HG03469 (cell line): ENCODE results near the gene TNFRSF14.
"Not testable (repeated sequence)": the region's sequence is repeated elsewhere in the genome, so short reads cannot be mapped to it uniquely, and the experiment has no call there.

Experiments
- ATAC-seq: cut with Tn5 transposase; IDR thresholded peaks from one replicate; pipeline ENCODE4 v1.9.1; 2021; ENCODE audit warnings: mild to moderate bottlenecking, moderate library complexity, moderate number of reproducible peaks; ENCODE audit not compliant: unreplicated experiment

Gene TNFRSF14

DNA sequence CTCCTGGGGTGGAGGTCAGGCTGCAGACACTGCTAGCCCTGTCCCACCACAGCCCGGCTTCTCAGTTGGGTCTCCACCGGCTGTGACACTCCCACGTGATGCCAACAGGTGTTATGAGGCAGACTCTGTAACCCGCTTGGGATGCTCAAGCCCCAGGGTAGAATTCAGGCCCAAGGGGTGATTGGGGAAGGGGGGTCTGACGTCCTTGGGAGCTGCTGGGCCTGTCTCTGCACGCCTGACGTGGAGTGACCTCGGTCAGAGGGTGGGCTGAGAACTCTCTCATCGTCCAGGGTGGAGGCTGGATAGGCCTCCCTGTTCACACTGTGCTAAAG, 18.4 kb upstream of the TNFRSF14 start:
- ATAC-seq, result no peak

DNA sequence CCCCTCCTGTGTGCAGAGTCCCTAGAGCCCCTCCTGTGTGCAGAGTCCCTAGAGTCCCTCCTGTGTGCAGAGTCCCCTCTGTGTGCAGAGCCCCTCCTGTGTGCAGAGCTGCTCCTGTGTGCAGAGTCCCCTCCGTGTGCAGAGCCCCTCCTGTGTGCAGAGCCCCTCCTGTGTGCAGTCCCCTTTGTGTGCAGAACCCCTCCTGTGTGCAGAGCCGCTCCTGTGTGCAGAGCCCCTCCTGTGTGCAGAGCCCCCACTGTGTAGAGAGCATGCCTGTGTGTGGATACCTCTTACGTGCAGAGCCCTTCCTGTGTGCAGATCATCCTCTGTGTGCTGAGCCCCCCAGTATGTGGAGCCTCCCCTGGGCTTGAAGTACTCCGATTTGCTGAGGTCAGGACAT, 17.8 kb upstream of the TNFRSF14 start:
- no peak for ATAC-seq

DNA sequence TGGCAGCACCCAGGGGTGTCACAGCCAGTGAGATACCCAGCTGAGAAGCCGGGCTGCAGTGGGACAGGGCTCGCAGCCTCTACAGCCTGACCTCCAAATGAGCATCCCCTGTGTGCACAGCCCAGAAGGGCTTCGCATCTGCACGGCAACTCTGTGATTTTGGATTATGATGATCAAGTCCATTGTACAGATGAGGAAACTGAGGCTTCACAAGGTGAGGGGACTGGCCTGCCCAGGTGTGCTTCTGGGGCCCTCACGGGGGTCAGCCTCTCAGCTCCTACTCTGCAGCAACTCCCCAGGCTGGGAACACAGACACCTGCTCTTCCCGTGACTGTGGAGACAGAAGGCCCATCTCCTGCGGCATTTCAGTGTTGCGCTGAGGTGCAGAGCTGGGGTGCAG, 17.3 kb upstream of the TNFRSF14 start:
- no peak for ATAC-seq

DNA sequence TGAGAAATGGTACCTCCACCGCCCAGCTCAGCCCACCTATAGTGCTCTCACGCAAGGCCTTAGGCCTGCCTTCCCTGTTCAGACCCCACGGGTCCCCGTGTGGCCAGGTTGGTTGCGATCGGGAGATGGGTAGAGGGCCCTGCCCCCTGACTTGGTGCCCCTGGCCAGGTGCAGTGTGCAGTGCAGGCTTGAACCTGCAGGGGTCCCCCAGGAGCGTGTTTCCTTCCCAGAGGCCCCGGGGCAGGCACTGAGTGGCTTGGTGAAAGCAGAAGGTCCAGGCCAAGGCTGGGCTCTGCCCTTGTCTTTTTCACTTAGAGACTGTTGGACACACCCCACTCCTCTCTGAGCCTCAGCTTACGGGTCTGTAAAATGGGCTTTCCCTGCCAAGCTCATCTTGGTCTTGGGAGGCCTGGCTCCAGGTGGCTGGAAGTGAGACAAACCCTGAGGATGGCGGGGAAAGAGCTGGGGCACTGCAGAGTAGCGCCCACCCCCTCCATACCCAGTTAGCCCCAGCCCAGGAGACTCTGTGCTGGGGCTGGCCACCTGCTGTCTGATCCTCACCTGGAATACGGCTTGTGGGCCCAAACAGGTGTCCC, 16.8 kb upstream of the TNFRSF14 start:
- ATAC-seq, result no peak

DNA sequence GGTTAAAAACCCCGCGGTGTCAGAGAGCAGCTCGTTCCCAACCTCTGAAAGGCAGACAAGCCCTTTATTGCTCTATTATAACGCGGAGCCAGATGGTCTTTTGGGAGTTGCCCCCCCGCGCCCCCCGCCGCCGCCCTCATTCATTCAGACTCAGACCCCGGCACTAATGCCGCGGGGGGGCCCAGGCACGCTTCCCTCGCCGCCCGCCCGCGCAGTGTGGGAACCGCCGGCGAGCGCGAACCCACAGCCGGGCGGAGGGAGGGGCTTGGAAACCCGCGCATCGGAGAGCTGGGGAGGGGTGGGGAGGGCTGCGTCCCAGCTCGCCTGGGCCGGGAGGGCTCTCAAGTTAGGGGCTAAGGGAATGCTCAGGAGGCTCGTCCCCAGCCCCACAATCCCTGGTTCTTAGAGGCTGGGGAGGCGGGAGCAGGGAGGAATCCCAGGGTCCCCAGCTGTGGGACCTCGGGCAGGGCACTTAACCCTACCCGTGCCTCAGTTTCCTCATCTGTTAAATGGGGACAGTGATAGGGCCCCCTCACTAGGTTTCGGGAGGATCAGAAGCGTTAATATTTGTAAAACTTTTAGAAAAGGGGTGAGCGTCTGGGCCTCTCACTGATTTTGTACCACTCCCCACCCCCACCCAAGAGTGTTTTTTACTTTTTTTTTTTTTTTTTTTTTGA, 15.2 kb upstream of the TNFRSF14 start:
- ATAC-seq, result no peak

DNA sequence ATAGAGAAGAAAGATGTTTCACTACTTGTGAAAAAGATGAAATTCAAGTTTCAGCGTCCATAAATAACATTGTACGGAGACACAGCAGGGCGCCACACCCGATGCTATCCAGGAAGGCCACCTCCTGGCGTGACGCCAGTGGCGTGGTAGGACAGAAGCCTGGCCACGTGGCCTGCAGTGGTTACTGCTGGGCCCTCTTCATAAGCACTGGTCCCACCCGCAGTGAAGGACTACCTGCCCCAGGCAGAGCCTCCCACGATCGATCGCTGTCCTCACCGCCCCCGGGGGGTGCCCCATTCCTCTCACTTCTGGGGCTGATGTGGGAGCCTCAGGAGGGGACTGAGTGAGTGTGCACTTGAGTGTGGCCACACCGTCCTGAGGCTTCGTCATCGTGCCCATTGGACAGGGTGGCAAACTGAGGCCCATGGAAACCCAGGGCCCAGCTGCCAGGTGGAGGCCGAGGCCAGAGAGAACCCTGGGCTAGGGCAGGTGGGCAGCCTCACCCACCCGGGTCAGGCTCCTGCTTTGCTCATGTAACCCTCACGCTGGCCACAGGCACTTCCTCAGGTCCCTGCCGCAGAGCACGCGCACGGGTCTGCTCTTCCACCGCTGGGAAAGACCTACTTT, 14.4 kb upstream of the TNFRSF14 start:
- no peak for ATAC-seq

DNA sequence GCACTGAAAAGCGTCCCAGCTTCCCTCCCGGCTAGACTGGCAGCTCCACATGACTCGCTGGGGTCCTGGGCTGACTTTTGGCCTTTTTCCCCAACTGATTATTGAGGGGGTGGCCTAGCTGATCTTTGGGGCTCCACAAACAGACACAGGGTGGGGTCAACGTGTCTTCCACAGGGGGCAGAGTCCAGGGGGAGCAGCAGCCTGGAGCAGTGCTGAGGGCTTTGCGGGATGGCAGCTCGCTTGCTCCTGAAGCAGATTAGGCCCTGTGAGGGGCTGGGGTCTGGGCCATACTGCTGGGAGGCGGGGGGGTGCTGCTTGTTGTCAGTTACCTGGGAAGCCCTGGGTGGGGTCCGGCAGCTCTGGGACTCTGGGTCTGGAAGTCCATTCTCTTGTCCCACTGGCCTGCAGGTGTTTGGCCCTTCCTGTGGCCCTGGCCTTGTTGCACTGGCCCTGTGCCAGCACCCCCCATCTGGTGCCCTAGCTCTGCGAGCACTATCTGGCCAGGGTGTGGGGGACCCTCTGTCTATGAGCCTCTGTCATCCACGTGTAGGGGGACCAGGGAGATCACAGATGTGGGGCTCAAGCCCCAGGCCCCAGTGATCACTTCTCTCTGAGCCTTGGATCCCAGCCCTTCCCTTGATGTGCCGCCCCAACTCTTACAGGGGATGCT, 13.8 kb upstream of the TNFRSF14 start:
- no peak for ATAC-seq

DNA sequence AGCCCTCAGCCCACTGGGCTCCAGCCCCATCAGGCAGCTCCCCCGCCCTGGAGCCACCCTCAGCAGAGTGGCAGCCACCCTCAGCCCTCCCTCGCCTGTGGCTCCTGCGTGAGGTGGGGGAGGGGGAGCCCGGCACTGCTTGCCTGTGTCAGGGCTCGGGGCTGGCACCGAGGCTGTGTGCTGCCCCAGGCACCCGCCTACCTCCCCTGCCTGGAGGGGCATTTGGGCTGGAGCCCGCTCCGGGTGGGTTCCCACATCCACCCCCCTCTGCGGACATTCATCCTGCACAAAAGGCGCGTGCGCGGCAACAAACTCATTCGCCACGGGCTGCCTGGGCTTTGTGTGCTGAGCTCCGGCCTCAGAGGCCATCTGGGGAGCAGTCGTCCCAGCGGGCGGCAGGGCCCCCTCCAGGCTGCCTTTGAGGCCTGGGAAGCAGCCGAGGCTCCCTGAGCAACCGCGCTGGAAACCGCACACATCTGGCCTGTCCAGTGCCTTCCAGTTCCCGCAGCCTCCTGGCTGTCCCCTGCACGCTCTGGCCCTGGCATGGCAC, 12.6 kb upstream of the TNFRSF14 start:
- ATAC-seq, result no peak

DNA sequence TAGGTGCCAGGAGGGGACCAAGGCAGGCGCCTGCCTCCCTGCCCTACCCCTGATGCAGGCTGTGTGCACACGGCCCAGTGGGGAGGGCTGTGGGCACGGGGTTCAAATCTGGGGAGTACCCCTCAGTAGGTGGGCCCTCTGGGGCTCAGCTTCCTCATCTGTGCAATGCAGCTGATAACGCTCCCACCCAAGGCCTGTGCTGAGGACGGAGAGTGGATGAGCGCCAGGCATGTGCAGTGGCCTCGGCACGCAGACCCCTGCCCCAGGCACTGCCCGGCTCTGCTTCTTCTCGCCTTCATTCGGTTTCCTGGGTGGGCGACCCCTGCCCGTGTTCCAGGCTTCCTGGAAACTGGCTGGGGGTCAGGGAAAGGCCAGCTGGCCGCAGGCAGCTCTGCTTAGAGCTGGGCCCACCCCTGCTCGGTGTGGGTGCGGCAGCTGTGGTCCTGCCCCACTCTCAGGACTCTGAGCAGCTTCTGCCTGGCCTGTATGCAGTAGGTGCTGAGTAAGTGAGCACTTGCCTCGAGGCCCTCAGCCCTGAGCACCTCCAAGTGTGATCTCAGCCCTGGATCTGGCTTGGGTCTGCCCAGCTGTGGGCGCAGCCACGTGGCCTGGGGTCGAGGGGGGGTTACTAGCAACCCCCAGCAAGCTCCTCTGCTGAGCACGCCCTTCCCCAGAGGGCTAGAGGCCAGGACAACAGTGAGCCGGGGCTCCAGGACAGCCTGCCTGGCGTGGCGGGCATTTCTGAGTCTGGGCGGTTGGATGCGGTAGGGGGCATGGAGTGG, 11.9 kb upstream of the TNFRSF14 start:
- ATAC-seq, result no peak

DNA sequence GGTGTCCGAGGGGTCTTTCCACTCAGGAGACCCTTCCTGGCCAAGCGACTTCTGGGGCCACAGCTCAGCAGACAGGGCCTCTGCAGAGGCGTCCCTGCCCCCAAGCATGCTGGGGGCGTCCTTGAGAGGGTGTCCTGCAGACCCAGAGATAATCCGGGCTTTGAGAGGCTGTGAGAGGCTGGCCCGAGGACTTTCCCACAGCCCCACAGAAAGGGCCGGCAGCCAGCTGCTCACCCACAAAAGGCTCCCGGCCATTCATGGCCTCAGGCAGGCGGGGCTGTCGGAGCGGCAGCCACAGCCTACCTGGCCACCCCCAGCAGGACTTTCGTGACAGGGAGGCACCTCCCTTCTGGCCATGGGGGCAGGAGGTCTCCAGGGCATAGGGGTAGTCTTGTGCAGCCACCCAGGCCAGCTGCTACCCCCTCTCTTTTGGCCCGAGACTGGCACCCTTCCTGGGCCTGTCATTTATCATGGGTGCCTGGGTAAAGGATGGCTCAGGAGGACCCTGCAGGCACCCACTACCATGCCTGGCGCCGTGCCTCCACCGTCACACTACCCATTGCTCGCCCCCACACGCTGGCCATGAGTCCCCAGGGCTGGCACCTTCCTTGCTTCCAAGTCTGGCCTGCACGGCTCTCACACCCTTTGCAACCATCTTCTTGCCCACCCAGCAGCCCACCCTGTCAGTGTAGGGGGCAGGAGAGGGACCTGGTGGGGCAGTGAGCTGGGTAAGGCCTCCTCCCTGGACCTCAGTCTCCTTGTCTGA, 11.1 kb upstream of the TNFRSF14 start:
- ATAC-seq, result no peak

DNA sequence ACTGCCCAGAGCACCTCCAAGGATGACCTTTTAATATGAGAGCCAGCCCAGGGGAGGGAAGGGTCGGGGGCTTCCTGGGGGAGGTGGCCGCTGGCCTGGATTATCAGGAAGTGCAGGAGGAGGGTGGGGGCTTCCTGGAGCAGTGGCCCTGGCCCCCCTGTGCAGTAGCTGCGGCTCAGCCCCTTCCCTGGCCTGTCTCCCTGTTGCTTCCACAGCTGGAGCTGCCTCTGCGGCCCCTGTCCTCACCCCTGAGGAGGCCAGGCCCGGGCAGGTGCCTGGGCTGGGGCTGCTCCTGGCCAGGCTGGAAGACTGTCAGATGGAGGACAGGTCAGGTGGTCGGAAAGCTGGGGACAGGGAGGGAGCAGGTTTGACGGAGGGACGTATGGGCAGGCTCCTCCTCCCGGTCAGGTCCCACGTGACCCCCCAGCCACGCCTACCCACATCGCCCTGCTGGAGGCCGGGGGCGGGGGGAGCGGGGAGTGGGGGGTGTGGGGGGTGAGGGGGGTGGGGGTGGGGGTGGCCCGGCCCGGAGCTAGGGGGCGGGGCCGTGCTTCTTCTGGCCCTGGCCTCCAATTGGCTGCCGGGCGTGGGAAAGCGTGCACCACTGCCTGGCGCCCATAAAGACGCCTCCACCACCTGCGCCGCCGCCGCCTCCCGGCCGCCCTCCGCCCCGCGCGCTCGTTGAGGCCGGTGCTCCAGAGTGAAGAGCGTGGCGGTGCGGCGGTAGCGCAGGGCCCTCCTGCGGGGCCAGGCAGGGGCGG, 10.2 kb upstream of the TNFRSF14 start:
- ATAC-seq, result no peak

DNA sequence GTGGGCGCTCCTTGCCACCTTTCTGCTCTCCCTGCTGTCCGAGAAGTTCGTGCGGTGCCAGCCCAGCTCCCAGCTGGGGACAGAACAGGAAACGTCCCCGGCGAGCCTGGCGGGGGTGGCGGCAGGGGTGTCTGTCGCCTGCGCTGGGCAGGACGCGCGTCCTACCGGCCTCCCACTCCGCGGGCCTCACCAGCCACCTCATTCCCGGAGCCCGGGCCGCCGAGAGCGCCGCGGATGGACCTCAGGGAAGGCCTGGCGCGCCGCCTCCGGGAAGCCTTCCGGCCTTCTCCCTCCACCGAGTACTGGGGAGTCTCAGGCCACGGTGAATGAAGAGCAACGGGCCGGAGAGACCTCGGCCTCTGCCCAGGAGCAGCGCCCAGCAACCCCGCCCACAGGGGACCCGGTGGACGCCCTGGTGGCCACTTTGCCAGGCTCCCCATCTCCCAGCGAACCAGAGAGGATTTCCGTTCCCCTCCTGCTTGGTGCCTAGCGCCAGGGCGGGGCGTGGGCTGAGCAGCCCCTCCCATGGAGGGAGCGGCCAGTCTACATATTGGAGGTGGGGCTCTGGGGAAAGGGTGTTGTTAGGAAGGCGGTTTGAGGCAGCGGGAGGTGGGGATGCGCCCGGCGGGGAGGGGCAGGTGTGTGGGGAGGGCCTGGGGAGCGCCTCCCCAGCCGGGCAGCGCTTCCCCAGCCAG, 9.5 kb upstream of the TNFRSF14 start:
- peak; percentile 24 for ATAC-seq

DNA sequence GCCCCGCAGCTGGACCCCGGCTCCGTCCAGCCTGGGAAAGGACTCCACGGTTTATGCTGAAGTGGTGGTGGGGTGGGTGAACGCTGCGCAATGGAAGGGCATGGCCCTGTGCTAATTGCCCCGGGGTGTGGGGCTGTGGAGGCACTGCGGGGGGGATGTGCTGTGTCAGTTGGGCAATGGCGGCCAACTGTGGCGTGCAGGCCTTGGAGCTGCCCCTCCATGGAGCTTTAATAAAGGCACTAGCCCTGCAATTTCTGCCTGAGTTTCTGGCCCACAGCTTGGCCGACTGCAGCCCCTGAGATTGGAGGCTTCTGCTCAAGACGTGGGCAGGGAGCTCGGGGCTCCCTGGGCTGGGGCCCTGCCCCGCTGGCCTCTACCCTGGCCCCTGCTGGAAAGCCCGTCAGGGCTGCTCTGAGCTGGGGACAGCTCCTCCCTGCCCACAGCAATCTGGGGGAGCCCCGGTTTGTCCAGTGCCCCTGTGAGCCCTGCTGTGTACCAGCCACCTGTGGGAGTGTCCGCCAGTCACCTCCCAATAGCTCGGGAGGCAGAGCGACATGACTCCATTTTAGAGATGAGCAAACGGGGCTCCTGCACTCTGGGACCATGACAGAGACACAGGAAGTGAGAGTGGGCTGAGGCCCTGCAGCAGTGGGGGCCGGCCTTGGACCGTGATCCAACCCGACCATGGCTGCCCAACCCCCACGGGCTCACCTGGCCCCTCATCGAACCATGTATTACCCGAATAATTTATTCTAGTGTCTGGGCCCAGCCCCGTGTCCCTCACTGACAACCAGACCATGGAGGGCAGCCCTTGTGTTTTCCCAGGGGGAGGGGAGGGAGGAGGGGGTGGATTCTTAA, 8.7 kb upstream of the TNFRSF14 start:
- ATAC-seq, result peak; percentile 0

DNA sequence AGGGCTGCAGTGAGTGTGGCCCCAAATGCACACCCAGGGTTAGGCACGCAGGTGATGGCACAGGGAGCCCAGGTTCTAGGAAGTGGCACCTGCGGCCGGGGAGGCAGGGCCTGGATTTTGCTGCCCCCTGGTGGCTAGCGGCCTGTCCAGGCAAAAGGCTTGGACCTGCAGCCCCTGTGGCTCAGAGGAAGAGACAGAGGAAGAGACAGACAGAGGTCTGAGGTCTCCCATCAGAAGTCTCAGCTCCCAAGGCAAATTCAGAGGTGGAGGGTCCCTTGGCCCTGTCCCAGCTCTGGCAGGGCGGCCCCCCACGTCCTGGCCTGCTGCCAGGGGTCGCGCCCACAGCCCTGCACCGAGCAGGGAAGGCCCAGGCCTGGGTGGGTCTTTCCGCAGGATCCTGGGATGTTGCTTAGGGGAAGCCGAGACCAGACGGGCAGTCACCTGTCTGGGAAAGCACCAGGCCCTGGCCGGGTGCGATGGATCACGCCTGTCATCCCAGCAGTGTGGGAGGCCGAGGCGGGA, 8.0 kb upstream of the TNFRSF14 start:
- ATAC-seq, result no peak

DNA sequence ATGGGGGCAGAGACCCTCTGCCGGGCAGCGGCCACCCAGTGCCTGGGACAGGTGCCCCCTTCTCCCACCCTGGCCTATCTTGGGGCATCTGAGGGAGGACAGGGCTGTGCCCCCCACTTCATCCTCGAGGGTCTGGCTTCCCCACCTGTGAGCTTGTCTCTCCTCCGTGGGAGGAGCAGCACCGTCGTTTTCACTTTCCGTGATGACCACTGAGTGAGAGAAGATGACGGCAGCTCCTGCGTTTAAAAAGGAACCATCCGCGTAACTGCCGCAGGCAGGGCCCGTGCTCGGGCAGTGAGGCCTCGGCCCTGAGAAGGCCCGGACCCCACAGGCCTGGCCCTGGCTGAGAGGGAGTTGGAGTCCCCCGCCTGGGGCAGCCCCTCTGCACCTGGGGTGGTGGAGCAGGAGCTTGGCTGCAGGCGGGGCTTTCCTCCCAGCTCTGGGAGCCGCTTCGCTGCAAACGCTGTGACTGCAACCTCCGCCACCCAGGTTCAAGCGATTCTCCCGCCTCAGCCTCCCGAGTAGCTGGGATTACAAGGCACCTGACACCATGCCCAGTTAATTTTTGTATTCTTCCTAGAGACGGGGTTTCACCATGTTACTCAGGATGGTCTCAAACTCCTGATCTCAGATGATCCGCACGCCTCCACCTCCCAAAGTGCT, 6.7 kb upstream of the TNFRSF14 start:
- not testable (repeated sequence) for ATAC-seq

DNA sequence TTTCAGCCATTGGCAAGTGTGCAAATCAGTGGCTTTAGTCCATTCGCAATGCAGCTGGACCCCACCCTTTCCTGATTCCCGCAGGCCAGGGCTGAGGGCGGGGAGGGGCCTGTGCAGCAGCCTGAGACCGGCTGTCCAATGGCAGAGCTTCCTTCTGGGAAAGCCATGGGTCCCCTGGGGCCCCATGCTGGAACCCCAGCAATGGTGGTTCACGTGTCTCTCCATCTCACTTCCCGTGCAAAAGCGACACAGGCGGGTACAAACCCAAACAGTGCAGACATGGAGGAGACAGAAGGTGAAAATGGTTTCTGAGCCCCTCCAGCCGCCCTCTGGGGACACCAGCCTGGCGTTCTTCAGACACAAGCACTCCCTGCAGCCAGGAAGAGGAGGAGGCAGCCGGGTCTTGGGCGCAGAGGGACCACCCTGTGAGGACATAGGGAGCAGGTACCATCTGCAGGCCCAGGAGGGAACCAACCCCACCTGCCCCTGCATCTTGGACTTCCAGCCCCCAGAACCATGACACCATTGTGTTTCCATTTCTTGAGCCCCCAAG, 5.8 kb upstream of the TNFRSF14 start:
- ATAC-seq, result not testable (repeated sequence)

DNA sequence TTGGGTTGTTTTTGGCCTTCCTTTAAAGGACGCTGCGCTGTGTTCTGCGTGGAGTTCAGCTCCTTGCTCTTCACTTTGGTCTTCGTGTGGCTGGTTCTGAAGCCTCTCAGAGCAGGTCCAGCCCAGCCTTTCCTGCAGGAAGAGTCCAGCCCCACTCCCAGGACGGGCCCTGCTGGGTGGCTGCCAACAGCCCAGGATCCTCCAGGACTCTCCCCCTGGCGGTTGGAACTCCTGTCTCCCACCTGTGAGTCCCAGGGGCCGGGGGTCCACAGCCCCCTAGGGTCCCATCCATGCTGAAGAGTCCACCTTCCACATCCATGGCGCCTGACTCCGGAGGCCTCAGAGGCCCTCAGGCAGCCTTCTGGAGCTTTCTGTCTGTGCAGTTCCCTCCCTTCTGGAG, 4.6 kb upstream of the TNFRSF14 start:
- not testable (repeated sequence) for ATAC-seq
